Transverse colon (tissue), 4 donors: ENCODE measurements around the gene DNAJC19.

Experiments
- EP300 ChIP-seq: sonication (generic); formaldehyde crosslinking; IDR thresholded peaks from one replicate; pipeline ENCODE4 v1.6.1; 2017; ENCODE audit warnings: antibody characterized with exemption, low read depth
- POLR2AphosphoS5 ChIP-seq, 3 donors: sonication (generic); formaldehyde crosslinking; IDR thresholded peaks; one replicate each; pipeline ENCODE4 v1.6.1; 2016; ENCODE audit warnings: antibody characterized with exemption in 3 of 3
- TF ChIP-seq, protein P1 (sequence below), 5 experiments: fragments of 200-600 bp in 3 of 5; fragments of 450-650 bp in 2 of 5; sonication (generic) in 3 of 5; IDR thresholded peaks; 1 replicate in 2 of 5; 2 replicates in 3 of 5; pipeline ENCODE4 v1.5.1; 2016 to 2017; ENCODE audit warnings: antibody characterized with exemption in 5 of 5, inconsistent platforms in 3 of 5, mild to moderate bottlenecking in 2 of 5, moderate library complexity in 1 of 5

DNA sequence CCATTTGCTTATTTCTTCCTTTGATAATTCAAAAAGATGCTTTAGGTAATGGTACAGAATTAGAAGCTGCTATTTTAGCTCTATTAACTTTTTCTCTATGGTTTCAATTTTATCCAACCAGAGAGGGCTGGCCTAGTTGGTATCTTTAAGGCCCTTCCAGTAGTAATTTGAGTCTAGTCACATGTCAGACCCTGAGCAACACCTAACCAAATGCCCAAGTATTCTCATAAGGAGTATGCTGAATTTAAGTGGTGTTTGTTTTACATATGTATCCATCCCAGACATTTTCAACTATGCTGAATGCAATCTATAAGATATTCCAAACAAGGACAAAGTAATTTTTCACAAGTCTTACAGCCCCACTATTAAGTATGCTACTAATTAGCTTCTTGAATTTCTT, 9.6 kb downstream of the DNAJC19 start:
- TF ChIP-seq, protein P1, sequence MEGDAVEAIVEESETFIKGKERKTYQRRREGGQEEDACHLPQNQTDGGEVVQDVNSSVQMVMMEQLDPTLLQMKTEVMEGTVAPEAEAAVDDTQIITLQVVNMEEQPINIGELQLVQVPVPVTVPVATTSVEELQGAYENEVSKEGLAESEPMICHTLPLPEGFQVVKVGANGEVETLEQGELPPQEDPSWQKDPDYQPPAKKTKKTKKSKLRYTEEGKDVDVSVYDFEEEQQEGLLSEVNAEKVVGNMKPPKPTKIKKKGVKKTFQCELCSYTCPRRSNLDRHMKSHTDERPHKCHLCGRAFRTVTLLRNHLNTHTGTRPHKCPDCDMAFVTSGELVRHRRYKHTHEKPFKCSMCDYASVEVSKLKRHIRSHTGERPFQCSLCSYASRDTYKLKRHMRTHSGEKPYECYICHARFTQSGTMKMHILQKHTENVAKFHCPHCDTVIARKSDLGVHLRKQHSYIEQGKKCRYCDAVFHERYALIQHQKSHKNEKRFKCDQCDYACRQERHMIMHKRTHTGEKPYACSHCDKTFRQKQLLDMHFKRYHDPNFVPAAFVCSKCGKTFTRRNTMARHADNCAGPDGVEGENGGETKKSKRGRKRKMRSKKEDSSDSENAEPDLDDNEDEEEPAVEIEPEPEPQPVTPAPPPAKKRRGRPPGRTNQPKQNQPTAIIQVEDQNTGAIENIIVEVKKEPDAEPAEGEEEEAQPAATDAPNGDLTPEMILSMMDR (IDR thresholded peaks at IDR 0.05): no peak
- TF ChIP-seq POLR2AphosphoS5 (IDR thresholded peaks at IDR 0.05): no peak
- no peak for TF ChIP-seq EP300
